NCI-H2107 (cell line): ENCODE results near the gene SEMA6A.

Experiments
- DNase-seq: peaks from one replicate; lab custom pipeline; 2025; lab: John Stamatoyannopoulos, UW

The SEMA6A gene

DNA sequence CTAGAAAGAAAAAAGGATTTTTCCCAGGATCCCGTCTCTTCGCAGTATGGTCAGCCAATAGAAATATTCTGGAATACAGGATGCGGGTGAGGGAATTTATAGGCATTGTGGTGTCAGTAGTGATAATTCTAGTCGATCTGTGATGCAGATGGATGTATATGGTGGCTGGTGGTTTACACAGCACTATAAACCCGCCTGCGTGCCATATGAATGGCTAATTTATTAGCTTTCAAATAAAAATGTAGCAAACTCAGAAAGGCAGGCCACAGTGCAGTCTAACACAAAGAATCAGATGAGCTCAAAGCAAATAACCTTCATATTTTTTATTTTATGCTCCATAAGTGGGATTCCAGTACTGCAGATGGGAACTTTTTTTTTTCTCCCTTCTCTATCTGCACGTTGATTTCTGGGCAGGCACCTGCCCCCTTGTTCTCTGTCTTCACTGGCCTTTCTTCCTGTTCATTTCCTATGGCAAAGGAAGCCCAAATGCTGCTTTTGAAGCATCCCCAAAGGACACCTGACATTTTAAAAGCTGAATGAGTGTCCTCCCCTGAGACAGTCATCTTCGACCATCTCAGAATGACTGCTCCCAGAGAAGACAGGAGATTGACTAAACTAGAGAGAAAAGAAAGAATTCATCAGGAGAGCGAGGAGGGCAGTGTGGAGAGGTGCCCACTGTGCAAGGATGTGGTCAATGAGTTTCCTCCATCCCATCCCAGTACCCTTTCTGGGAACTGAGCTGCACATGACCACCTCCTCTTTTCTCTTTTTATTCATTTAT, 52.1 kb downstream of the SEMA6A start:
- DNase-seq, result no peak

DNA sequence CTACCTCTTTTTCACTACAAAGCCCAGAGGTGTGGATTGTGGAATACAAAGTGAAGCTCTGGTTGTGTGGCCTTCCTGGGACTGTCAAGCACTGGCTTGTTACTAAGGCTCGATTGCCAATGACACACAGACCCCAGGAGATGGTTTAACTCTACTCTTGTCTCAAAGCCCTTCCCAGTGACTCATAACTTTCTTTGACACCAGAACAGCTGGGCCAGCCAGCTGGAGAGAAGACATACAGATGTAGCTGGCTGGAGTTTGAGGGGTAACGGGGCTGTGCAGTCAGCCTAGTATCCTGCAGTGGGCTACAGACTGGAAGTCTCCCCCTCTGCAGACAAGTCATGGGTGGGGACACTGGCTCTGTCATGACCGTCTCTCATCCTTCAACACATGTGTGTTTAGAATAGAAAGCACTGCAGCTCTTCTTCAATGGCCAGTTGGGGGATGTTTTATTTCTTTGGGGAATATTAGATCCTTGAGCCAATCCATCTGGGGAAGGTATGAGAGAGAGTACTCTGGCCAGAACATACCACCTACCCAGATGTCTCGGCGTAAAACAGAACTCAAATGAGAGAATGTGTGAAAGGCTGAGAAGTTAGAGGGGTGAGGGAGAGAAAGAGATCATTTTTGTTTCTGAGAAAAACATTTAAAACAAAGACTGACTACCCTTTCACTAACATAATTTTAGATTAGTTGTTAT, 53.3 kb downstream of the SEMA6A start:
- no peak for DNase-seq

DNA sequence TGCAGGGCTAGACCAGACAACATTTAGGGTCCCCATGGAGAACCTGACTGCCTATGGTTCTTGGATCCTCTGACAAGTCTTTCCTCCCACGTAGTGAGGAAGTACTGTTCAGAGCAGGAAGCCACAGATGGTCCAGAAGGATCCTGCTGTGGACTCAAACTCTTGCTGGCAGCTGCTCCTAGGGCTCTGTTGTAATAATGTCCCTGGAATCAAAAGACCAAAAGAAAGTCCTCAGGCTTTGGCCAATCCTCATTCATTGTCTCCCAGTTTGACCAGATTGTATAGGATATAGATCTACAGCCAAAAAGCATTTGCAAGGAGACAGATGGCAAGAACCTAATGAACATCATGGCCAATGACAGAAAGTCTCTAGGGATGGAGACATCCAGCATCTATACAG, 53.9 kb downstream of the SEMA6A start:
- DNase-seq, result no peak

DNA sequence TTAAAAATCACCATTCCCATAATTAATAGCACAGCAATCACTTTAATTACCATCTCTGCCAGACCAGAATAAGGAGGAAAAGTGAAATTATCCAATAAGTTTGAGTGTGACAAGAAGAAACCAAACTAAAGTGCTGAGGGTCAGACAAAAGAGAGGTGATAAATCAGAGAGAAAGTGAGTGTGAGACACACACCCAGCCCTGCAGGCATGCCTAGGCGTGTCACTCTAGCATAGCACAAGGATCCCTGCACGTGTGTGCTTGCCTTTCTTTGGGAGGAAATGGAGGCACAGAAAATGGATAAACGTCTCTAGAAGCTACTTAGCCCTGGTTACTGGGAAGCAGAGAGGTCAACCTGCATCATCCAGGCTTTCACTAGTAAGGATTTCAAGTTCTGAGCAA, 56.2 kb downstream of the SEMA6A start:
- DNase-seq, result no peak

DNA sequence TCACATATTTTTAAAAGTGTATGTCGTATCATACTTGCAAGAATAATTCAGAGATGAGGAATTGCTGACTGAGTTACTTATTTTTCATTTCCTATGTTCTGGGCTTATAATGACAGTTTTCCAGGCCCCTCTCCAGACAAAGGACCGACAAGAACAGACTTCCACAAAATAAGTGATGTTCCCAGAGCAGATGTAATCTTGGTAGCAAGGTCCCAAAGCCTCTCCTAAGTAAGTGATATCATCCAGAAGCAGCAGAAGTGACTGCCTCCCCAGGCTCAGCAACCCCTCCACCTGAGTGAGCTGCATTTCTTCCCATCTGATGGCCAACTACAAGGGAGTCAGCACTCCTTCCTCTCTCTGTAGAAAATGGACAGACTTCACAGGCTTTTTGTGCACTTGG, 57.1 kb downstream of the SEMA6A start:
- no peak for DNase-seq

DNA sequence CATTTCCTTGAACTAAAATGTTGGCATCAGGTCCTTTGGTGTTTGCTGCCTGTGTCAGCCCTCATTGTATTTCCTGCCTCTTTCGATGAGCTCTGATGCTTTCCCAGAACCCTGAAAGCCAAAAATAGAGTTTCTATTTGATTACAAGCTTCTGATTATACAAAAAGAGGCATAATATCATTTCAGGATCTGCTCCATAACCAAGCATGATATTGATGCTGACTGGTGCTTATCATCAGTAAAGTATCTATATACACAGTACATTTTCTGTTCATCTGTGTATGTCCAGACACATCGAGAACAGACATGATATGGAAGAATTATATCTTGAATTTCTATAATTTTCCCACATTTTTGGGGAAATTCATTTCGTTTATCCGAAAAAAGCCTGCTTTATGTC, 58.6 kb downstream of the SEMA6A start:
- no peak for DNase-seq

DNA sequence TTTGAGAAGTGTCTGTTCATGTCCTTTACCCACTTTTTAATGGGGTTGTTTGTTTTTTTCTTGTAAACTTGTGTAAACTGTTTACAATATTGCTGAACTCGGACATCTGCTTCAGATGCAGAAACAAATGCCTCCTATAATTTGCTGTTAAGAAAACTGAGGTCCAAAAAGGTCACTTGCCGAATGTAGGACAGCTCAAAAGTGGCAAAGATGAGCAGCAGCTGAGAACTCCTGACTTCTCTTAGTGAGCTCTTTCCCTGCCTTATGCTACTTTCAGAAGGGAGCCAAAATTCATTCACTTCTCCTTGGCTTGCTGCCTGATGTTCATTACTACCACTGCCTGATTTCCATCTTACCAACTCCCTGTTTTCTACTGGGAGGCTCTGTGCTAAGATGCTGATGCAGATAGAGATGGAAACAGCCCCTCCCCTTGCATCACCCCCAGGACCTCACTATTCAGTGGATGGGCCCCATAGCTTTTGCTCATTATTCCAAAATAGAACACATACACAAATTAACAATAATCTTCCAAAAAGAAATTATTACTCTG, 60.1 kb downstream of the SEMA6A start:
- no peak for DNase-seq

DNA sequence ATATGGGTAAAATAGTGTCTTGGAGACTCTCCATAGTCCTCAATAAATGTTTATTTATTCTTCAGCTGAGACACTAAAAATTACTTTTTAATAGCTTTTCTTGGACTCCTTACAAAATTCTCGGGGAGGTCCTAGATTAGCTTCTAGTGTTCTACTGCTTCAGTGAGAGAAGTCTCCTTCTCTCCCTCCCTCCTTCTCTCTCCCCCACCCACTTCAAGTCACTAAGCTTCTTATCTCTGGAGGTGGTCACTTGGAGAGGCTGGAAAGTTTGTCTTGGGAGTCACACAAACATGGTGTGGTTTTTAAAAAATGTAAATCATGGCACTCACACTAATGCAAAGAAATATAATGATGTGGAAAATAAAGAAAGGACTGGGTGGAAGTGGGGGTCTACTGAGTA, 64.1 kb downstream of the SEMA6A start:
- DNase-seq, result no peak

DNA sequence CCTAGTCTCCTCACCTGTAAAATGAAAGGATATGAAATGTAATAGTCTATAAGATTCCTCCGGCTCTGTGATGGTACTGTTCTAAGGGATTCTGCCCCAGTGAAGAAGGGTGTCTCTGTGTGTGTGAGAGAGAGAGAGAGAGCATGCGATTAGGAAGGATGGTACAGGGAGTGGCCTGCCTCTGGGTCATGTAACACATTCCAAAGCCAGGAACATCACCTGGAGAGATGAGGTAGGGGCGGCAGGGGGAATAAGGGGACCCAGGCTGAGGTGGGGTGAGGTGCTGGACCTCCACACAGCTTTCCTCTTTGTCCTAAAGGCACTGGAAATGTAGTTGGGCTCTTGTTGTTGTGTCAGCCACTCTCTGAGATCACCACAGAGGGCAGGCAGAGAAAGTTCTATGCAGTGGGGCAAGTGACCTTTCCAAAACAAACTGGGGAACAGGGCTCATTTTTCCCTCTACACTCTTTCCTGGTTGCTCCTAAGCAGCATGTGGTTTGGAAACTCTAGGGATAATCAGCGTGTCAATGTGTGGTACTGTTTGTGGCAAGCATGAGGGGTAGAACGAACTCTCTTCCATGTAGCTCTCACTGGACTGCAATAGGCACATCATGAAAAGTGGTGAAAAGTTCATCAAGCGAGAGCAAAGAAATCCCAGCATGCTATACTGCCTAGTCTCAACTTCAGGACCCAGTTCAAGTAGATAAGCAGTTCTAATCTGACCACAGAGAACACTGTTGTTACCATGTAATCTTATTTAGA, 65.0 kb downstream of the SEMA6A start:
- no peak for DNase-seq

DNA sequence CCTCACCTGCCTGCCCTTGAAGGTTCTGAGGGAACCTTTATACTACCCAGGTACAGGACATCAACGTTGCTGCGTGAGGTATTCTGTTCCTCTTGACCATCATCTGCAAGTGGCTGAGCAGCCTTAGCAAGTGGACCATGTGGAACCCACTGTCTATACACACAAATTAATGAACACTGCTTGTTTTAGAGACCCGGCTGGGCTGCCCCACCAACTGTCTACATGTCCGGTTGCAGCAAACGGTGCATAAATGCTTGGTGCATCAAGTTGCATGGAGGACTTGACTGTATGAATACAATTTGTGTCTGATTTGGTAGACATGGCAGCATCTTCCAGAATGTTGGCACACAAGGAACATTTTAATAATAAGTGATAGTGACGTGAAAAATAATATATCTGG, 65.8 kb downstream of the SEMA6A start:
- DNase-seq, result no peak

DNA sequence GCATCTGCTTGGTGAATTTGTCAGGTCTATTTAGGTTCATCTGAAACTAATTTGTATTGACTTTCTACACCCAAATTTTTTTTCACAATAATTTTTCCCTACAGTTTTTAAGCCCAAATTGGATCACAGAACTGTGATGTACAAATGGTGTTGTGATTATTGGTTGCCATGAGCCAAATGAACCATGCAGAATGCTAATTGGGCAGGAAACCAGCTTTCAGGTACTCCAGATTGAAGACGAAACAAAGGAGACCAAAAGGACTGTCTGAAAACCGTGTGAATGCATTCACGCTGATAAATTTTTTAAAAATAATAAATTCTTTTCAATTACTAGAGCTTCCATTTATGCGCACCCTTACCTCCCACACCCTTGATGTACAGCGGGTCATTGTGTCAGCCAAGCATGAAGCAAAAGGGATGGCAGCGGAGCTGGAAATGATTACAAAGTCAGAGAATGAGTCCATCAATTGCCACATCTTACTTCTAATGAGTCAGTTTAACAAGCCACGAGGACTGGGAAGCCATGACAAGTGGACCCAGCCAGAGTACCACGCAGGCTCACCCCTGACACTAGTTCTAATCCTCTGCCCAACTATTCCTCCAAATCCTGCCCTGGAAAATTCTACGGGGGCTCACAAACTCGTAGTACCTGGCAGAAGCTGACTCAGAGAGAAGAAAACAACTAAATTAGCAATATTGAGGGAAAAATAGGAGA, 66.5 kb downstream of the SEMA6A start:
- no peak for DNase-seq

DNA sequence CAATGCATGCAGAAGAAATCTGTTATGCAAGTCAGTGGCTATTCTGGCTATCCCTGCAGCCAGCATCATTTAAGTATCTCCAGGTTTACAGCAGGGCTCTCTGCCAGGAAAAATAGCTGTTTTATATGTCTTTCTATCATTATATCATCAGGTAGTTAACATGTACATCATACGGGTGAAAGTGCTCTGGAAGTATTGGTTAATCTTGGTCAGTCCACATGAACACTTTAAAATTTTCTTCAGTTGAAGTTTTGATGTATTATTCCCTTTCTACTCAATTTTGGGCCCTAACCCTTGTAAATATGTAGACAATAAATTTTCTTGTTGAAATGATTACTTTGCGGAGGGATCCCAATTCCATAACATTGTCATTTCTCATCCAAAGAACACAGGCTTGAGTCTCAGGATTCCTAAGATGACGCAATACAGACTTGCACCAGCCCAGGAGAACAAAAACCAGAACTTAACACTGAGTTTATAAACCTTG, 67.5 kb downstream of the SEMA6A start:
- DNase-seq, result no peak

DNA sequence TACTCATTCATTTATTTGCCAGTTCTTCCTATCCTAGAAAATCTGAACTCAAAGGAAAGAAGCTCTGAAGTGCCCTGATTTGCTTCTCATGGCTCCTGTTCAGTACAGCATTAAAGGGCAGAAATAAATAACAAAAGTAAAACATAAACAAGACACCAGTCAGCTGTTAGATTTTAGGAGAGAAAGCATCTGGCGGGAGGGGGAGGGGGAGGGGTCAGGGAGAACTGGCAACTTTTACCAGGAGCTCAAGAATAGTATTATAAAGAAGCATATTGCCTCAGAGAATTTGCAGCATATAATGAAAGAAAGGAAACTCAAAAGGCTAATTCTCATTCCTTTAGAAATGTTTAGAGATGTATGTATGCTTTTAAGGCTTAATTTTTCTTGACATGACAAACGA, 68.1 kb downstream of the SEMA6A start:
- no peak for DNase-seq

DNA sequence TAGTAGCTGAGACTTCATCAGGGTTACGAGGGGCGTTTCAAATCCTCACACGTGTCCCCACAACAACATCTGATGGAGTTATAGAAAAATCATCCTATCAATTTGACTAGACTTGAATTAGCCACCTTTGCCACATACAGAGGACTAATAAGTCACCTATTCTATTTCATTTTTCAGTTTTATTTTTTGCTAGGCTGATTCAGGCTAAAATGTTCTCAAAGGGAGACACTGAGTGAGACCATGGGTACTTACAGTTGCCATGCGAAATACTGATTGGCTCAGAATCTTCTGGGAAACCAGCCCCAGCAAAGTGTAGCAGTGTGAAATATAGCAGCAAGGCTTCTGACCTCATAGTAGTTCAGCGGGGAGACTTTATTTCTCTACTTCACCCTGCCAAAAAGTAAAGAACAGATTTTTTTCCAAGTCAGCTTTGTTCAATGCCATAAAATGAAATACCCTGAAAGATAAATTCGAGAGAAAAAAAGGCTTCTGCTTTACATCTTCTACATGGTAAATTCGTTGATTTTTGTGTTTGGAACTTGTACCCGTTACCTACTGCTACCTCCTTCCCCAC, 69.9 kb downstream of the SEMA6A start:
- DNase-seq, result no peak

DNA sequence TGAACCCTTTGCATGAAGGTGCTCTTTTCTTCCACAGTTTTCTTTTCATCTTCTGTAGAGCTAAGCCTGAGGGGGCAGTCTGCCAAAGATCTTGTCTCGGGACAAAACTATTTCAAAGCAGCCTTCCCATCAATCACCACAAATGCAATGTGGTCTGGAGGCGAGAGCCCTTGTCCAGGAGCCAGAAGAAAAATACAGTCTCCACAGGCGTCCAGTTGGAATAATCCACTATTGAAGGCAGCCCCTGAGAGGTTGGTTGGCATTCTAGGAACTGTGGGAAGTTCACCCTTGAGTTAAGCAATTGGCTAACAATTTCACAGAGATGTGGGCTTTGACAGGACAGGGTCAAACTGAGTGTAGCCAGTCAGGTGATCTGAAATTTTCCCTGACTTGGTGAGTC, 72.0 kb downstream of the SEMA6A start:
- DNase-seq, result no peak

DNA sequence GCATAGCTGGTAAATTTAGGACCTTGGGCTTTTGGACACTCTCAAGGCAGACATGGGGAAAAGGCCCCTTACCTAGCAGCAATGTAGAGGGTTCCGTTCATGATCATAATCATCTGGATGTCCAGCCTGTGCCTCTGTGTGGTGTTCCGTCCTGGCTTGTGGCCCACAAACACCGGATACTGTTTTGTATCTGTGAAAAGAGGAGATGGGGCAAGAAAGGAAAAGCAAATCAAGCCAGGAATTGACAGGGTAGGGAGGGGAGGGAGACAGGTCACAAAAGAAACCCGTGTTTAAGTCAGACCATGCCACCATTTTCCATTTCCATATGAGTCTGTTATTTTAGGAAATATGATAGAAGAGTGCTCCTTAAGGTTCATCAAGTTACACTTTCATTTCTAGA, 72.5 kb downstream of the SEMA6A start:
- DNase-seq, result no peak

DNA sequence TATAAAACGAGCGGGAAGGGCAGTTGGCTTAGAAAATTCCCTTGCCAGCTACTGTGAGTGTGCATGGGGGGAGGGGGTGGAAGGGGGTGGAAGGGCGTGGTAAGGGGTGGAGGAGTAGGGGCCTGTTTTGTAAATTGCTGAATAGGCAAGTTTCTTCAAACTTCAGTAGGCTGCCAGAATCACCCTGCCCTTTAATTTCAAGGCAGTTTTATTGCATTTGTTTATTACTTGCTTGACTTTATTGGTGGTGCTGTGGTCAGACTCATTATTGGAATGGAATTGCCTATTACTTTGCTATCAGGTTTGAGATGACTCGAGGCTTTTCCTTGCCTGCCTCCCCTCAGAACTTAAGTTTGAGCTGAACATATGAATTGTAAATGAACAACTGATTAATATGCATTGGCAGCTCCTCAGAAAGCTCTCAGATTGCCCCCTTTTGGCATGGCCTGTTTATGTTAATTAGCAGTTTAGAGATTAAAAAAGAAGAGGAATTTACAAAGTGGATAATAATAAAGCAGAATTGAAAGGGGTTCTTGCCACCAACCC, 76.0 kb downstream of the SEMA6A start:
- no peak for DNase-seq

DNA sequence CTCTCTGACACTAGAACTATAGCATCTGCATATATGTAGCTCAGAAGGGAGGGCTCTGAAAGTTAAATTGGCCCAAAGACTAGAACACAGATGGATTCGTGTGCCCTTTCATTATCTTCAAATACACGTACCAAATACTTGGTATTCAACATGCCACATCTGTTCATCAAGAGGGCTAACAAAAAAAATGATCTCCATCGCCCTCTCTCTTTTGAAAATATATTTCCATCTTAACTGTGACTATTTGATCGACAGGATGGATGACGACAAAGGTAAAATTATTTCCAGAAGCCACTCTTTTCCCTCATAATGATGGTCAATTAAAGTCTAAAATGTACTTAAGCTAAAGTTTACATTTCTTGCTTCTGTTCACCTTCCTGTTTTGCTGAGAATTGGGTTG, 77.0 kb downstream of the SEMA6A start:
- no peak for DNase-seq

DNA sequence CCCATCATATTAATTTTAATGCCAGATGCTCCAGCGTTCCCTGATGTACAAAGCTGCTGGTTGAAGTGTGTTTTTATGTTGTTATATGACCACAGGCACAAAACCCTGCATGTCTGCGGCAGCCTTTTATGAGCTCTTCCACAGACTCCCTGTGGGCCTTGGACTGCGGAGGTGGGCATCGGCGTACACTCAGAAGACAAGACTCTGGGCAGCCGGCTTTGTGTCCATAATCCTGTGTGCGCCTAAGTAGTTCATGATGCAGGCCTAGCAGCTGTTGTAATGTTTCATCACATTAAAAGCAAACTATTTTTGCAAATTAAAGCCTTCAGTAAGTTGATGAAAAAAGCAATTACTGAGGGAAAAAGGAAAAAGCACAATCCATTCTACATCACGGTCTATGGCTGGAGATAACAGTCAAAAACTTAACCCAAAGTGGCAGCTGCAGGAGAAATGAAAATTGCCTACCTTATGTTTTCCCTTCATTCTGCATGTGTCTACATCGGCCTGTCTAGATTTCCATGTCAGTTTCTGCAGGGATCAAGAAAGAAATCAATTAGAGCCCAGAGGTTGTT, 78.8 kb downstream of the SEMA6A start:
- no peak for DNase-seq

DNA sequence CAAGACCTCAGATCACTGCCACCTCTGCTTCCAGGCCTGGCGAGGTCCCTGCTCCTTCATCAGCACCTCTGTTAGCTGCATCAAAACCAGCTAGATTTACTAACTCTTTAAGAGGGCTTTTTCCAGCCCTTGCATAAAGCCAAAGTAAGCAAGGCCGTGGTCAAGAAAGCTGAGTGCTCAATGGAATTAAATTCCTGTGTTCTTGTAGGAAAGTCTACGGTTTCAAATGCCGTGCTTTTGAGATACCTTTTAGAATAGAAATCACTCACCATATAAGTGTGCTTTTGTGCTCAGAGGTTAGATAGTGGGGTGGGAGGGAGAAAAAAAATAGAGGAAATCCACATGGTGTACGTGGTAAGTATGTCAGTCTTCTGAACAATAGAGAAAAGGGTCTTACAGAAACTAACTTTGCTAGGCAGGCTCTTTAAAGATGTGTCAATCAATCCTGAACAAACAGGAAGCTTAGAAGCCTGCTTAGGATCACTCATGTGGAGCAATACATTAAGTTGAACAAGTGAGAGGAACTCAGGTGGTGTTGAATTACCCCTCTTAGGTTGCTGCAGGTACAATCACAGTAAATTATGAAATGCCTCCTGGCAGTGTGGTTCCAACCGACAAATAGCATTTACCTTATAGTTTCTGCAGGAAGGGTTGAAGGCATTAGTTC, 79.7 kb downstream of the SEMA6A start:
- DNase-seq, result peak; percentile 44
